Inferior parietal cortex (tissue), 1 donor: ENCODE results near the gene PLEKHA1.

ENCODE experiments used
- DNase-seq: peaks from one replicate; pipeline ENCODE4 v3.0.0-alpha.2; 2016; ENCODE audit errors: extremely low spot score

PLEKHA1 gene

DNA sequence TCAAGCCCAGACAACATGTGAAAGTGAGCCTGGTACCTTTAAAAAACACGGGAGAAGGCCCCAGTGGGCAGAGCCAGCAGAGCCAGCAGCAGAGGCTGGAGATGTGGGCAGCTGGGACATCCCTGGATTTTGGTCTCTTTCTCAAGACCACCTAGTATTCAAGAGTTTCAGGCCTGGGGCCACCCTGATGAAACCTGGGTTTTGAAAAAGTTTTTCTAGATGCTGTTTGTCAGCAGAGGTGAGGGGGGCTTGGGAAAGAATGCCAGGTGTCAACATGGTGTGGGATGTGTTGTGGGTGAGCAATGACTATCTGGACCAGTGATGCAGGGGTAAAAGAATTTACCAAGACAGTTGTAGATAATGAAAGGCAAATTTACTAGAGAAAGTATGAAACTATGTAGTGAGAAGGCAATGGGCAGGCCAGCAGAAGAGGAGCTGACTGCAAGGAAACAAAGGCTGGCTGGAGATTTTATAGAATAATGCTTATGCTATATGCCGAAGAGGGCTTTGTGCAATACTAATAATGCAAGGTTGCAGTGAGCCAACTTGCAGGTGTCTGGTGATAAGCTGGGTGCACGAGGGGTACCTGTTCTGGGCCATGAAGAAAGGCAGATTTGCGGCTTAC is 28.1 kb upstream of the PLEKHA1 start:
- no peak for DNase-seq

DNA sequence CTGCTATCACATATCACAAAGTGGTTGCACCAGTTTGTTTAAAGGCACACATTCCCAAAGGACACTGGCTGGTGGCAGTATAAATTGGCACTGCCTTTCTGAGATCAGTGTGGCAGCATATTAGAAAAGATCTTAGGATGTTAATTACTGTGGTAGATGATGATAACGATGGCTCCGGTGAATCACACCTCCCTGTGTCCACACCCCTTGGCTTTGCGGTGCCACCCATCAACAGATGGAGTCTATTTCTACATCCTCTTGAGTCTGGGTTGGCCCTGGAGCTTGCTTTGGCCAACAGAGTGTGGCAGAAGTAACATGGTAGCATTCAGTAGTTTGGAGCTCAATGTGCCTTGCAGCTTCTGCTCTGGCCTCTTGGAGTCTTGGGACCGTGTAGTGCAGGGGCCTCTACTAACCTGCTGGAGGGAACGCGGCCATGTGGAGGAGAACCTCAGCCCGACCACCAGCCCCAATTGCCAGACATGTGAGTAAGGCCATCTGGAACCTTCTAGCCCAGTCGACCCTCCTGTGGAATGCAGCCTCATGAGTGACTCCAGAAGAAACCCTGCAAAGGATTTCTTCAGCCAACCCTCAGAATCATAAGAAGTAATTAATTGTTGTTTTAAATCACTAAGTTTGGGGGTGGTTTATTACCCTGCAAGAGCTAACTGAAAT is 27.2 kb upstream of the PLEKHA1 start:
- DNase-seq, result no peak

DNA sequence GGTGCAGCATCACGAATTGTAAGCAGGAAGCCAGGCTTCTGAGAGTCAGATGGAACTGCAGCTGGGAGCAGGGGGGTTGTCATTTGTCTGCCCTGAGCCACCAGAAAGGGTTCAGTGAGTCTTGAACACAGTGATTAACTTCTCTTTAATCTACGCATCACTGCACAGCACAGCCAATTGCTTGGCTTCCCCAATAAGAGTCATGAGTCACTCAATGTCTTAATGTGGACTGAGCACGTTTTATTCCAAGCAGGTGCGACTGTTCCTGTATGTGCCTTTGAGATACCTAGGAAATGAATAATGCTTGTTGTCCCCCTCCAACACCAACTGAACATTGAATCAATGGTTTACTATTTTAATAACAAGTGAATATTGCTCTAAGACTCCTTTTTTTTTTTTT is 26.0 kb upstream of the PLEKHA1 start:
- DNase-seq, result no peak

DNA sequence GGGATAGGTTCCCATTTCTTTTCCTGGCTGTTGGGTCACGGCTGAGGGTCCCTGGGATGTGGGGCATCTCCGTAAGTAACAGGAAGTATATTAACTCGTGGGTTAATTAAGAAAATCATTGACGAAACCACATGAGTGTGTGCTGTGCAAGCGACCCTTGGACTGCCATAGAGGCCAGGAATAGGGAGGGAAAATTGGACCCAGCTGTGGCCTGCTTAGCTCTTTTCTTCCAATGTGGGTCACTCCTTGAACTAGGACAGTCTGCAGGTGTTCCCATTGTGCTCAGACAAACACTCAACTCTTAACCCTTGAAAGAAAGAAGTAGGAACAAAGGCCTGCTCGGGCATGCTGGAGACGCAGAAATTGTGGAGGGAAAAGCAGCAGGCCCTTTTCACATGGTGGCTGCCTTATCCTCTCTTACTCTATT is 25.6 kb upstream of the PLEKHA1 start:
- no peak for DNase-seq

DNA sequence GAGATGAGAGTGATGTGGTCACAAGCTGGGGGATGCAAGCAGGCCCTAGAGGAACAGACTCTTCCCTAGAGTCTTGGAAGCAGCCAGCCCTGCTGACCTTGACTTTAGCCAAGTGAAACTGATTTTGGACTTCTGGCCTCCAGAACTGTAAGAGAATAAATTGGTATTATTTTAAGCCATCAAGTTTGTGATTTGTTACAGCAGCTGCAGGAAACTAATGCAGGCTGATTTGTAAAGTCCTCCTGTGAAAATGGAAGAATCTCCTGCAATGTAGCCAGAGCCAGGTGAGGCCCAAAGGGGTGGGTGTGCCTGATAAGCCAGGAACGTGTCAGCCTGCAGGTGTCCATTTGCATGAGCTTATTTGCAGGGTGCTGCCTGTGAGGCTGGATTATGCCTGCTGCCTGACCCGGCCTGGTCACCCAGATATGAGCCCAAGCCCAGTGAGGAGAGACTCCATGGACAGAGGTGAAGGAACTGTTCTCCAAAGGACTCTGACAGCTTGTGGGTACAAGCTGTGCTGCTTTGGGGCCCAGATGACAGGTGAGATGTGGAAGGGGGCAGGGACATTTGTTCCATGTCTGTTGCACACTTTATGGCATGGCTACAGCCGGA is 24.6 kb upstream of the PLEKHA1 start:
- no peak for DNase-seq

DNA sequence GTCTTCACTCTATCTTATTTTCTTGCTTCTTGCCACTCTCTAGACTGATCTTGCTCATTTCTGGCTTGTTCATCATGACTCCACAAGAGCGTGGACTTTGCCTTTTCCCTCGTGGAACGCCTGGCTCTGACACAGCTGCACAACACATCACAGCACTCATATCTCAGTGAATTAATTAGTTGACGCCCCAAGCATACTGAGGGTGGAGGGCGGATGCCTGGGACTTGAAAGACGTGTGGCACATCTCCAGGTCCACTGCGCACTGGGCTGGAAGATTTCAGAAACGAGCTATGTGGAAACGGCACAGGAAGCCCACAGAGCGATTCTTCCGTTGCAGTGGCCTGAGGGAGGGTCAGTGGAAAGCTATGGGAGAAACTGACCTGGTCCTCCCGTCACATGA is 23.6 kb upstream of the PLEKHA1 start:
- DNase-seq, result no peak

DNA sequence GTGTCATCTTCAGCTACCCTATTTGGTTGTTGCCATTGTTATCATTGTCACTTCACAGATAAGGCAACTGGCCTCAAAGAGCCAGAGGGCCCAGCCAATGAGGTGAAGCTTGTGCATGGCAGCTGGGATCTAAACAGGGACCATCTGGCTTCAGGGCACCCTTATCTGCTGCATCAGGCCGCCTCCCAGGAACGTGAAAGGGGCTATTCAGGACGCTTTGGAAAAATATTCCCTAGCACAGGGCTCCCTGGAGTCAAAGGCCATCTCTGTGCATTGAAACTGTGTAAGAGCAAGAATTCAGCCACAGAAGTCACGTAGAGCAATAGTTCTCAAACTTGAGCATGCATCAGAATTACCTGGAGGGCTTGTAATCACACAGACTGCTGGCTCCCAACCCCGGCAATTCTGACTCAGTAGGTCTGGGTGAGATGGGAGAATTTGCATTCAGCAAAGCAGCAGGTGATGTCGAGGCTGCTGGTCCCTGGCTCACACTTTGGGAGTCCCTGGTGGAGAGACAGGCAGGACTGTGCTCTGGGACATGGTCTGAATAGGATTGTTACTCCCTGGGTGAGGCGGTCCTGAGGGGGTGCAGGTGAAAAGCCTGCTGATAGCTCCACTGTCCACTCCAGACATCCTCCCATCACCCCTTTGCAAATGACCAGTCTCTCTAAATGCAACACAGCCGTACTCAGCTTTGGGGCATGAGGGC is 21.5 kb upstream of the PLEKHA1 start:
- DNase-seq, result no peak

DNA sequence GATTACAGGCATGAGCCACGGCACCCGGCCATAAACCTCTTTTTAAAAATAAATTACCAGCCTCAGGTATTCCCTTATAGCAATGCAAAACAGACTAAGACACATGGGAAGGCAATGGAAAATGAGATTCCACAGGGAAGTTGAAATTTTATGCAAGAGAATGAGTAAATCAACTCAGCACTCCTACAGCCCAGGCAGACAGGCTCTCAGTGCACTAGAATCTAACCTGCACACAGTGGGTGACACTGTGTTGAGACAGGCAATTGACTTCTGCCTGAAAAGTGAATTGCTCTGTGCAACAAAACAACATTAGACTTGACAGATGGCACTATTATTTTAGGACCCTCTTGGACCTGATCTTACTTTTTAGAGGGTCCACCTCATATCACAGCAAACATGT is 20.1 kb upstream of the PLEKHA1 start:
- DNase-seq, result no peak

DNA sequence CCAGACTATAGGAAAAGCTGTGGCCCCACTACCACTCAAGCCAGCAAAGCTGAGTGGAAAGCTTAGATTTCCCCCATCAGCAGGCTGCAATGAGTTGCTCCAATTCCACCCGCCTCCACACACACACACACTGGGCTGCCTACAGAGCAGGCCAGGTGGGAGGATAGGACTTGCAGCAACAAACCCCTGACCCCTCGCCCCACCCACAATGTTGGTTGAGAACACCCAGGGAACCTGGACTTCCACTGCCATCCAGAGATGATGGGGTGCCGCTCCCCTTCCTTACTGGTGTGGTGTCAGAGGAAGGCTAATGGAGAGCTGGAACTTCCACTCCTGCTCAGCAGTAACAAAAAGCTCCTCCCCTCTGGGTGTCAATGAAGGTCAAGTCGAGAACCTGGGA is 16.8 kb upstream of the PLEKHA1 start:
- no peak for DNase-seq

DNA sequence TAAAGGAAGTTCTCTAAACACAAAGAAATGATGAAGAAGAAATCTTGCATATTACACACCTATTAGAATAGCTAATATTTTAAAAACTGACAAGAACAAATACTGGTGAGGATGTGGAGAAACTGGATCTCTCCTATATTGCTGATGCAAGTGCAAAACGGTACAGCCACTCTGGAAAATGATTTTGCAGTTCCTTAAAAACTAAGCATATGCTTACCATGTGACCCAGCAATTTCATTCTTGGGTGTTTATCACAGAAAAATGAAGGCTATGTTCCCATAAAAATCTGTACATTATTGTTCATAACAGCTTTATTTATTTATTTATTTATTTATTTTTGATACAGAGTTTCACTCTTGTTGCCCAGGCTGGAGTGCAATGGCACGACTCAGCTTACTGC is 14.9 kb upstream of the PLEKHA1 start:
- DNase-seq, result no peak

DNA sequence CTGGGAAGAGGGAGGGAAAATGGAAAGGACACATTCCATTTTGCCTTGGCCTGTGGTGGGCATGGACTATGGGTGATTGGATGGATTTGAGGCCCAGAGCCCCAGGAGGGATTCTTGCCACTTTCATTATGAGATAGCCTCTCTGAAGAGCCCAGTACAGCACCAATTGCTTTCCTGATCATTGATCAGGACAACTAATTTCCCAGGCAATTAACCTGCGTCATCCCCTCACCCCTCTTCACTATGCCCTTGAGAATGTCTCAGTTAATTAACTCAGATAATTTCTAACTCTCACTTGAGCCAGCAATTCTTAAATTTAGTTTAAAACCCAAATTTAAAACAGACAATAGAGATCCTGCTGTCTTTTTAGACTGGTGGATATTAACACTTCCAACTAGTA is 13.5 kb upstream of the PLEKHA1 start:
- DNase-seq, result no peak

DNA sequence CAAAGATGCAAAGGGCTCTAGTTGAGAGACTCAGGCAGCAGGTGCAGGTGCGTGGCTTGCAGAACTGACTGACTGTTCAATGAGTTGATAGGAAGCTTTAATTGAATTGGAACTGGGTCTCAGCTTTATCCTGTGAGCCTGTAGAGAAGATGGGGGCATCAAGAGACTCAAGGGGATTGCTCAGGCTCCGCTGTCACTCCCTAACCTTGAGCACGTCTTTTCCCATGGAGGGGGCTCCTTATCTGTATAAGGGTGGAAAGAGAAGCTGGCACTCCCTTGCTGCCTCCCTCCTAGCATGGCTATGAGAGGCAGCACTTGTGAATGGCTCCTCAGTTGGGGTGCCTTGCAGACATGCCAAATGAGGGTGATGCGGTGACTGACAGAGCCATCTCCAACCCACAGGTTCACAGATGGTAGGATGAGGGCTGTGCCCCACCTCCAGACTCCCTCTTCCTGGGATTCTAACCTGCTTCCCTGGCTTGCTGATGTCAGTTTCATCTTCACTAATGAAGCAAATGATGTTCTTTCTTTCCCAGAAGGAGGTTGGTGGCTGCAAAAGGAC is 12.4 kb upstream of the PLEKHA1 start:
- no peak for DNase-seq

DNA sequence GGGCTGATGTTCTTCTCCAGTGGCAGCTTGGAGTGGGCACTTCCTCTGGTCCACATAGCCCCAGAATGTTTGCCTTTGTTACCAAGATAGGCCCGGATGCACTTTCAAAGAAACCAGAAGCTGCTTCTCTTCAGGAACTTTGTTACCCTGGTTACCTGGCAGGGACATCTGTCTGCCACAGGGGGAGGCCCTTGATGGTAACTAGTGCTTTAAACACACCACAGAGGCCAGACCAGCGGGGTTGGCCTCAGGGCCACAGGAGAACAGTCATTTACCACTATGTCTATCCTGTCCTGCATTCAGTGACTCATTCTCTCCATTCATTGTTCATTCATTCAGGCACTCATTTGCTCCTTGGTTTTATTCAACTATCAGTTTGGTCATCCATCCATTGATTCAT is 11.9 kb upstream of the PLEKHA1 start:
- DNase-seq, result no peak

DNA sequence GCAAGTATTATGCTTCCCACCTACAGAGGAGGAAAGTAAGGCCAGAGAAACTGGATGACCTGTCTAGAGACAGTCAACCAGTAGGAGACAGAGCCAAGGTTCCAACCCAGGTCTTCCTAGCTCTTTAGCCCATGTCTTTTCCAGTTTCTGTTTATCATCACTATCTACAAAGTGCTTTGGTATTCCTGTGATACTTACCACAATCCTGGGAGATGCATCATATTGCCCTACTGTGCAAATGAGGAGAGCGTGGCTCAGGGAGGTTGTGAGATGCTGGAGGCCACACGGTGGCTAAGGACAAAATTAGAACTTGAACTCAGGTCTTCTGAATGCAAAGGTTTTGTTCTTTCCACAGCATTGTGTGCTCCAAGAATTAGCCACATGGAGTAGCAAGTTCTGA is 11.2 kb upstream of the PLEKHA1 start:
- DNase-seq, result no peak

DNA sequence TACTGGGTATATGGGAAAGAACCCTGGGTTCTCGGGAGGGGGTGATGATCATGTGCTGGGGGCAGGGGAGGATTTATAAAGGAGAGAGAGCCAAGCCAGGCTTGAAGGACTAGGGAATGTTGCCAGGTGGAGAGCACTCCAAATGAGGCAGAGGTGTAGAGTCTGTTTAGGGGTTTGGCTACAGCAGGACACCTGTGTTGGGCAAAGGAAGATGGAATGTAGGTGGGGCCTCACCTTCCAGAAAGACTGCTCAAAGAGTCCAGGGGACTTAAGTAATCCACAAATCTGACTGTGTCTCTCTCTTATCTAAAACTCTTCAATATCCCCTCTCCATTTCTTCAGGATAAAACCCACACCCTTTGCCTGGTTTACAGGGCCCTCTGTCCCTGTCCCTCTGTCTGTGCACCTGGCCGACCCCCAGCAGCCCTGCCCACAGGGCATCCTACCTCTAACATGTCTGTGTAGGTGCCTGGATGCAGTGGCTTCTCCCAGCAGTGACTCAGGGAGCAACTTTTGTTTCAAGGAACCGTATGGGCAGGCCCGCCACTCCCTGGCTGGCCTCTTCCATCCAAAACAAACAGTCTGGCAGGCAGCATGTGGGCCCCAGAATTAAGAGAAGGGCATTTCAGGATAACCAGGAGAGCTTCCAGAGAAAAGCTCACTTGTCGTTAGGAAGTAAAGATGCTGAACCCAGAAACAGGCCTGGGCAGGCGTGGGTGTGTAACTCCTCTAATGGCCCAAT is 10.6 kb upstream of the PLEKHA1 start:
- no peak for DNase-seq

DNA sequence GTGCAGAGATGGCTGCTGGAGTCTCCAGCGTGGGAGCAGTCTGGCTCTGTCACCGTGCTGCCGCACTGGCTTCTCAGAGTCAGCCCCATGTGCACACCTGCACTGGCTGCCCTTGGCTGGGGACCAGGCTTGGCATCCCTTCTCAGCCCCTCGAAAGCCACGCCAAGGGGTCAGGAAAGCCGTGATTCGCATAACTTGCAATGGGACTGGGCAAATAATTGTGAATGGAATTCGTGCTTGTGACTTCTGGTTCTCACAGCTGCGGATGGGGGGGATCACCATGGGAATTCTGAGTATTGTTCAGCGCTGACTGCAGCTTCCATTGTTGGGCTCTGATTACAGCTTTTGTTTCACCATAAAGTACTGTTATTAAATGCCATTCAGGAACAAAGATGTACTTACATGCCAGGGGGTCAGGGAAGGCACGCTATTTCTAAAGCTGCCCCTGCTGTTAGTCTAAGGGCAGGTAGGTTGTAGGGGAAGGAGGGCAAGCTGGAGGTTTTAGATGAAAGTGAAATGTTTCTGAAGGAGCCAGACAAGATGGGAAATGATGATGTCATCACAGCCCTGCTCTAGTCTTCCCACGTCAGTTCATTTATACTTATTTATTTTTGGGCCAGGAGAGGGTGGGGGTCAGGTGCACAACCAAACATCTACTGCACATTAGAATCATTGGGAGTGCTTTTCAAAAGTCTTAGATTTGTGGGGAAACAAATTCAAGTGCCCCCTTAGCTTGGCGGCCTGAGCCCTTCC is 5.8 kb upstream of the PLEKHA1 start:
- DNase-seq, result peak; percentile 64

DNA sequence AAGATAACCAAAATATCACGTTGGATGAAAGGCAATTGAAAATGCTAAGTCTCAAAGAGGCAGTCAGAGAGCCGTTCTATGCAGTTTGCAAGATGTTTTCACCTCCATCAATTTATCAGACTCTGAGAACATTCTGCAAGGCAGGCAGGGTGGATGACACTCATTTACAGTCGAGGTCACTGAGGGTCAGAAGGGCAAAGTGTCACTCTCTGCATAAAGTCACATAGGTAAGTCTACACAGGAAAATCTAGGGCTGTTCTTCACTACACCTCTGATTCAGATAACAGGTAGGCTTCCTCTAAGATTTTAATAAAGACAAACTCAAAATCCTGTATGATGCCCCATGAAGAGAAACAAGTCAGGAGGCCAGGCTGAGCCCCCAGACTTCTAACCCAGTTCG is 1.4 kb upstream of the PLEKHA1 start:
- no peak for DNase-seq

DNA sequence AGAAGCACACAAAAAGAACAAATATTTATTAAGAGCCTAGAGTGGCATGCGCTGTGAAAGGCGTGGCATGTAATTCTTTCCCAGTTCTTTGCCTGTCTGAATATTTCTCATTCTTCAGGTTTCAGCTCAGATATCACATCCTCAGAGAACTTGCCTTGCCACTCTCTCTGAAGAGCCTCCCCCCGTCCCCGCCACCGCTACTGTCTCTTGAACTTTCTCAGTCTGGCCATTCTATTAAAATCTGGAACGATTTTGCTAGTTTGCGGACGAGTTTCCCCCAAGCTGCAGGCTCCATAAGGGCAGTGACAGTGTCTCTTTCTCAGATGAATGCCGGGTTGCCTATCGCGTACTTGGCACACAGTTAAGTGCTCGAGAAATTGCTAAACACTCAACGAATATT is 787 bp upstream of the PLEKHA1 start:
- DNase-seq, result no peak

DNA sequence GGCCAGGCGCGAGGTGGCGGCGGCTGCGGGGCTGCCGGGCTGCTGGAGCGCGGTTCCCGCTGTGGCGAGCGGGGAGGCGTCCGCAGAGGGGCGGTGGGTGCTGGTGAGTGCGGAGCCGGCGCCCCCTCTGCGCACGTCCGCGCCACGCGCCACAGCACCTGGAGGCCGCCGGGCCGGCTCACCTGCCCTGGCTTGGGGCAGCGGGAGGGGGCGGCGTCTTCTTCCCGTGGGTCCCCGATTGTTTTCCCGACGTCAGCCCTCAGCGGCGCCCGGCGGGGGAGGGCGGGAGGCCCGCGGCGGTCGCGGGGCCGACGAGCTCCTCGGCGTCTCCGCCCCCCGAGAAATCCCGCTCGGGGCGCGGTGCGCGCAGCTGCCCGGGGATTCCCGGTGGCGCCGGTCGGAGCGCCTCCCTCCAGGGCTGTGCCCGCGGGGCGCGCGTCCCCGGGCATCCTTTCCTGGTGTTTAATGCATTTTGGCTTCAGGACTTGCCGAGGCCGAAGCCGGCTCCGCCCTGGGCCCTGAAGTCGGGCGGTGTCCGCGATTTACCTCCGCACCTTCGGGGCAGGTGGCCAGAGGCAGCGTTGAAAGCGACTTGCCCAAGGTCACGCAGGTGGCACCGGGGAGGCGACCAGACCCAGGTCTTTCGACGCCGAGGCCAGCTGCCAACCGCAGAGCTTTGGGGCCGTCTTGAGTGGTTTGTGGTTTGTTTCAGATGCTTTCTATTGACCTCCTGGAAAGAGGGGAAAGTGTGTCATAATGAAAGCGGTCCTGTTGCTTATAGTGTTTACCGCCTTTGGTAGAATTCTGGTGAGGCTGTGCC is 561 bp downstream of the PLEKHA1 start:
- DNase-seq, result no peak

DNA sequence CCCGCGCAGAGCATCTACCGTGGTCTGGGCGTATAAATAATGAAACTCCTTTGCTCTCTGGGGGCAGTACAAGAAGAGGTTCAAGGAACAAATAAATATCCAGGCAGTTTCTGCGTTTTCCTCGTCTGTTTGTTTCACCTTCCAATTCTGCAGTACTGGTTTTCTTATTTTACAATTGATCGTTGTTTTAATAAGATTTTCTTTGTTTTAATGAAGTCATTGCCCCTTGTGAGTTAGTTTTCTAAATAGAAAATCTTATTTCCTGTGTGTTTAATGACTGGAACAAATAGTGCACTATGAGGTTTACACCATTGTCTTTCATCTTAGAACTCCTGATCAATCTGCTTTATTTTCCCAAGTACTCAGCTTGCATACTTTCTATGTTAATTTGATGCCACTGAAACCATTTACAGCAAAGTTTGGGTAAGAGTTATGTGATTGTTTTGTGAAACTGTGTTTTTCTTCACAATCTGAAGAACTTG is 1.2 kb downstream of the PLEKHA1 start:
- DNase-seq, result no peak
